H9 (cell line): Measurements from ENCODE around the gene RSU1. TPM values are rescaled to one million over a fixed set of nuclear protein-coding genes. Genes with fewer than 3 reads are reported as not detected.
A peak's percentile ranks its signal among the peaks of the same experiment; 100 is the strongest.

Experiments
- DNase-seq: peaks from one replicate; pipeline ENCODE4 v3.0.0-alpha.2; 2017
- H2AFZ ChIP-seq: one replicate; pipeline ENCODE4 v1.6.1; 2013; ENCODE audit warnings: mild to moderate bottlenecking, low read length, control low read depth, moderate library complexity
- H2AK5ac ChIP-seq: 2 replicates; pipeline ENCODE4 v1.6.1; 2013; ENCODE audit warnings: low read length, control low read depth, mixed read lengths; ENCODE audit not compliant: insufficient read length
- H2BK120ac ChIP-seq: one replicate; pipeline ENCODE4 v1.6.1; 2013; ENCODE audit warnings: low read depth, mild to moderate bottlenecking, low read length, control low read depth, inconsistent platforms; ENCODE audit not compliant: poor library complexity, severe bottlenecking
- H2BK12ac ChIP-seq: 2 replicates; pipeline ENCODE4 v1.6.1; 2013; ENCODE audit warnings: low read length, control low read depth, mixed read lengths, low read depth; ENCODE audit not compliant: insufficient read length
- H2BK15ac ChIP-seq: 2 replicates; pipeline ENCODE4 v1.6.1; 2013; ENCODE audit warnings: low read depth, low read length, control low read depth
- H2BK20ac ChIP-seq: one replicate; pipeline ENCODE4 v1.6.1; 2013; ENCODE audit warnings: low read depth, mild to moderate bottlenecking, low read length, control low read depth, inconsistent platforms; ENCODE audit not compliant: poor library complexity, severe bottlenecking
- H2BK5ac ChIP-seq: 2 replicates; pipeline ENCODE4 v1.6.1; 2013; ENCODE audit warnings: low read length, control low read depth, mixed read lengths; ENCODE audit not compliant: insufficient read length
- H3K14ac ChIP-seq: 2 replicates; pipeline ENCODE4 v1.6.1; 2013; ENCODE audit warnings: low read length, control low read depth; ENCODE audit not compliant: insufficient read depth
- H3K18ac ChIP-seq: 2 replicates; pipeline ENCODE4 v1.6.1; 2013; ENCODE audit warnings: low read depth, mild to moderate bottlenecking, mixed read lengths, low read length, control low read depth; ENCODE audit not compliant: insufficient read length
- H3K23ac ChIP-seq: 2 replicates; pipeline ENCODE4 v1.6.1; 2013; ENCODE audit warnings: low read length, control low read depth, mixed read lengths, low read depth; ENCODE audit not compliant: insufficient read length
- H3K23me2 ChIP-seq: 2 replicates; pipeline ENCODE4 v1.6.1; 2013; ENCODE audit warnings: low read depth, mild to moderate bottlenecking, mixed read lengths, low read length, control low read depth; ENCODE audit not compliant: insufficient read length, poor library complexity, severe bottlenecking
- H3K27ac ChIP-seq: 2 replicates; pipeline ENCODE4 v1.5.1; 2013; ENCODE audit warnings: low read length, control low read depth, mixed read lengths, low read depth; ENCODE audit not compliant: insufficient read length
- H3K27me3 ChIP-seq: 2 replicates; pipeline ENCODE4 v1.6.1; 2013; ENCODE audit warnings: low read length, control low read depth, inconsistent platforms; ENCODE audit not compliant: insufficient read depth
- H3K4ac ChIP-seq: 2 replicates; pipeline ENCODE4 v1.6.1; 2013; ENCODE audit warnings: low read depth, mild to moderate bottlenecking, control low read depth, inconsistent platforms, low read length, moderate library complexity
- H3K4me1 ChIP-seq: 2 replicates; pipeline ENCODE4 v1.6.1; 2013; ENCODE audit warnings: low read length, control low read depth, inconsistent platforms; ENCODE audit not compliant: insufficient read depth
- H3K4me2 ChIP-seq: 2 replicates; pipeline ENCODE4 v1.6.1; 2013; ENCODE audit warnings: low read length, control low read depth, mixed read lengths; ENCODE audit not compliant: insufficient read length, insufficient read depth
- H3K56ac ChIP-seq: 2 replicates; pipeline ENCODE4 v1.6.1; 2013; ENCODE audit warnings: low read depth, mild to moderate bottlenecking, mixed read lengths, low read length, control low read depth; ENCODE audit not compliant: insufficient read length
- H3K79me1 ChIP-seq: 2 replicates; pipeline ENCODE4 v1.6.1; 2013; ENCODE audit warnings: low read depth, mild to moderate bottlenecking, moderate library complexity, low read length, control low read depth, inconsistent platforms; ENCODE audit not compliant: insufficient read depth, poor library complexity, severe bottlenecking
- H3K79me2 ChIP-seq: 2 replicates; pipeline ENCODE4 v1.6.1; 2013; ENCODE audit warnings: low read length, control low read depth, inconsistent platforms; ENCODE audit not compliant: insufficient read depth
- H3K9ac ChIP-seq: 2 replicates; pipeline ENCODE4 v1.6.1; 2013; ENCODE audit warnings: low read length, control low read depth, mixed read lengths; ENCODE audit not compliant: insufficient read length; ENCODE audit errors: extremely low read depth
- H3K9me3 ChIP-seq: one replicate; pipeline ENCODE4 v1.6.1; 2013; ENCODE audit warnings: low read depth, low read length, inconsistent platforms; ENCODE audit not compliant: control insufficient read depth
- H3T11ph ChIP-seq: one replicate; pipeline ENCODE4 v1.6.1; 2013; ENCODE audit warnings: mild to moderate bottlenecking, low read length, control low read depth, inconsistent platforms
- H4K20me1 ChIP-seq: one replicate; pipeline ENCODE4 v1.6.1; 2013; ENCODE audit not compliant: control insufficient read depth, insufficient read length, insufficient read depth
- H4K5ac ChIP-seq: 2 replicates; pipeline ENCODE4 v1.6.1; 2013; ENCODE audit warnings: low read depth, mild to moderate bottlenecking, mixed read lengths, low read length, control low read depth; ENCODE audit not compliant: insufficient read length
- H4K8ac ChIP-seq: replicated peaks from 2 replicates; pipeline ENCODE4 v1.6.1; 2013; ENCODE audit warnings: low read length, control low read depth, mixed read lengths, low read depth; ENCODE audit not compliant: insufficient read length
- H4K91ac ChIP-seq: 2 replicates; pipeline ENCODE4 v1.6.1; 2013; ENCODE audit warnings: low read depth, mild to moderate bottlenecking, moderate library complexity, mixed read lengths, low read length, control low read depth; ENCODE audit not compliant: insufficient read length
- H3K27ac Mint-ChIP-seq, 3 experiments: 2 replicates in 2 of 3; 3 replicates in 1 of 3; pipeline ENCODE4 v1.8.0; 2020 to 2021; ENCODE audit warnings: mixed read lengths in 3 of 3, mild to moderate bottlenecking in 1 of 3, moderate library complexity in 1 of 3
- H3K27me3 Mint-ChIP-seq: 2 replicates; pipeline ENCODE4 v1.8.0; 2021; ENCODE audit warnings: low read depth, mild to moderate bottlenecking, moderate library complexity, mixed read lengths
- H3K36me3 Mint-ChIP-seq, 3 experiments: 2 replicates in 2 of 3; 3 replicates in 1 of 3; pipeline ENCODE4 v1.8.0; 2020 to 2021; ENCODE audit warnings: low read depth in 3 of 3, mixed read lengths in 3 of 3; ENCODE audit not compliant: insufficient read depth in 1 of 3
- H3K4me1 Mint-ChIP-seq, 2 experiments: 2 replicates each; pipeline ENCODE4 v1.8.0; 2020; ENCODE audit warnings: mixed read lengths in 2 of 2
- H3K4me3 Mint-ChIP-seq, 2 experiments: 2 replicates in 1 of 2; 3 replicates in 1 of 2; pipeline ENCODE4 v1.8.0; 2020 to 2021; ENCODE audit warnings: mild to moderate bottlenecking in 2 of 2, mixed read lengths in 2 of 2, moderate library complexity in 1 of 2
- H3K9me3 Mint-ChIP-seq, 2 experiments: 2 replicates in 1 of 2; 3 replicates in 1 of 2; pipeline ENCODE4 v1.8.0; 2020; ENCODE audit warnings: mild to moderate bottlenecking in 2 of 2, mixed read lengths in 2 of 2, moderate library complexity in 1 of 2
- WGBS: extraction: QIAGEN DNeasy Blood & Tissue Kit; methylation state at CpG from one replicate; pipeline ENCODE4 v1.1.7; 2013; ENCODE audit warnings: missing lambda C conversion rate, low lambda C conversion rate, mixed read lengths; ENCODE audit not compliant: insufficient read length; ENCODE audit errors: extremely low coverage; 5-methylcytosine and 5-hydroxymethylcytosine counted together
- total RNA-seq: library from RNA; stranded (reverse); gene quantifications from 2 replicates; pipeline ENCODE4 v1.2.1, GENCODE V29; 2021
- TF ChIP-seq, protein P1 (sequence below): fragments of 200-600 bp; sonication (generic); conservative IDR thresholded peaks from 3 replicates; pipeline ENCODE4 v1.8.0; 2021; ENCODE audit warnings: antibody characterized with exemption, mild to moderate bottlenecking

RSU1 gene
- total RNA-seq, 1 experiment from 2014 or later: 59.4 TPM

DNA sequence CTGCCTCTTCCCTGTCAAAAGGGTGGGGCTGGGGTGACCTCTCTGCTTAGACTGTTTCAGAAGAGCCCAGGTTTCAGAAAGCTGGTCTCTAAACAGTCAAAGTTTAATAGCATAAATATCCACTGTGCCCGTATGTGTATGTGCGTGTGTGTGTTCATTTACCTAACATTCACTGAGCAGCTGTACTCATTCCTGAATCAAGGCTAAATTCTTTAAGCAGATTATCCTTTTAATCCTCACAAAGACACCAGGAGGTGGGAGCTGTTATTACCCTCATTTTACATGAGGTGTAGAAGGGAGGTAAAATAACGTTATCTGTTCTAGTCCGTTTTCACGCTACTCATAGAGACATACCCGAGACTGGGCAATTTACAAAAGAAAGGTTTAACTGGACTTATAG lies 72.2 kb downstream of the RSU1 start:
- TF ChIP-seq, protein P1, sequence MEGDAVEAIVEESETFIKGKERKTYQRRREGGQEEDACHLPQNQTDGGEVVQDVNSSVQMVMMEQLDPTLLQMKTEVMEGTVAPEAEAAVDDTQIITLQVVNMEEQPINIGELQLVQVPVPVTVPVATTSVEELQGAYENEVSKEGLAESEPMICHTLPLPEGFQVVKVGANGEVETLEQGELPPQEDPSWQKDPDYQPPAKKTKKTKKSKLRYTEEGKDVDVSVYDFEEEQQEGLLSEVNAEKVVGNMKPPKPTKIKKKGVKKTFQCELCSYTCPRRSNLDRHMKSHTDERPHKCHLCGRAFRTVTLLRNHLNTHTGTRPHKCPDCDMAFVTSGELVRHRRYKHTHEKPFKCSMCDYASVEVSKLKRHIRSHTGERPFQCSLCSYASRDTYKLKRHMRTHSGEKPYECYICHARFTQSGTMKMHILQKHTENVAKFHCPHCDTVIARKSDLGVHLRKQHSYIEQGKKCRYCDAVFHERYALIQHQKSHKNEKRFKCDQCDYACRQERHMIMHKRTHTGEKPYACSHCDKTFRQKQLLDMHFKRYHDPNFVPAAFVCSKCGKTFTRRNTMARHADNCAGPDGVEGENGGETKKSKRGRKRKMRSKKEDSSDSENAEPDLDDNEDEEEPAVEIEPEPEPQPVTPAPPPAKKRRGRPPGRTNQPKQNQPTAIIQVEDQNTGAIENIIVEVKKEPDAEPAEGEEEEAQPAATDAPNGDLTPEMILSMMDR: no peak
- H3K4me2 ChIP-seq: no peak overlapping the region
- no peaks in the 10 kb centered on the region for H3K23me2 ChIP-seq
- H2BK12ac ChIP-seq: no peak overlapping the region
- no peaks in the 10 kb centered on the region; the same call in 1 of the 2 replicates for H3K4me1 ChIP-seq
- no peak overlapping the region for H3K23ac ChIP-seq
- no peak overlapping the region for H3K27ac ChIP-seq
- H2BK5ac ChIP-seq: no peak overlapping the region
- H3K27me3 ChIP-seq: no peaks in the 10 kb centered on the region
- Mint-ChIP-seq H3K36me3 (peaks cover 0 to 2% (median 0%) of the 10 kb centered on the region in 3 experiments; a peak in 1 of 7 replicates), H3K9me3 (peaks cover 0 to 2% of the 10 kb centered on the region in 2 experiments; a peak in 1 of 5 replicates), H3K4me1 (peaks cover 0 to 7% of the 10 kb centered on the region in 2 experiments; a peak in 1 of 4 replicates), H3K27ac (0 out of 7 replicates have a peak overlapping the region, but pooled peaks of 1 of the 3 experiments have one; percentile 92), H3K4me3 (no peak overlapping the region), H3K27me3 (no peaks in the 10 kb centered on the region)
- H4K8ac ChIP-seq: no peak overlapping the region
- no peaks in the 10 kb centered on the region for H4K20me1 ChIP-seq
- DNase-seq: no peak
- no peaks in the 10 kb centered on the region for H3K9me3 ChIP-seq
- H3K56ac ChIP-seq: no peak overlapping the region
- no peak overlapping the region for H2BK120ac ChIP-seq
- WGBS: no CpG with 5 or more reads among the region's 6 CpGs
- H3T11ph ChIP-seq: no peak overlapping the region
- H2AK5ac ChIP-seq: no peak overlapping the region
- H2BK15ac ChIP-seq: no peak overlapping the region
- no peak overlapping the region for H4K91ac ChIP-seq
- H3K79me1 ChIP-seq: no peaks in the 10 kb centered on the region
- H3K18ac ChIP-seq: no peak overlapping the region
- no peaks in the 10 kb centered on the region for H3K79me2 ChIP-seq
- H2AFZ ChIP-seq: no peak overlapping the region
- no peak overlapping the region for H3K9ac ChIP-seq
- H4K5ac ChIP-seq: no peak overlapping the region
- H3K4ac ChIP-seq: no peak overlapping the region
- H3K14ac ChIP-seq: no peak overlapping the region
- no peak overlapping the region for H2BK20ac ChIP-seq
